CD4-positive, alpha-beta T cell treated with Interleukin-12 subunit alpha and Interleukin-12 subunit beta, for 1 hour (primary cell): Measurements from ENCODE around the gene NDUFS2.
"Not testable (repeated sequence)": the region's sequence is repeated elsewhere in the genome, so short reads cannot be mapped to it uniquely, and the experiment has no call there.

Experiments used
- DNase-seq: peaks from one replicate; pipeline ENCODE4 v3.0.0-alpha.2; 2020

The NDUFS2 gene

GRCh38 chr1:161222175-161223019, 20.2 kb downstream of the NDUFS2 start:
- no peak for DNase-seq

GRCh38 chr1:161223805-161224694, 21.9 kb downstream of the NDUFS2 start:
- no peak for DNase-seq

GRCh38 chr1:161224695-161225087, 22.5 kb downstream of the NDUFS2 start:
- not testable (repeated sequence) for DNase-seq

GRCh38 chr1:161225178-161225533, 23.0 kb downstream of the NDUFS2 start:
- DNase-seq = no peak

GRCh38 chr1:161225534-161226319, 23.6 kb downstream of the NDUFS2 start, which contains the start of gene TOMM40L:
Gene TOMM40L (plus strand): TSS chr1:161226060. CDS start chr1:161226490, 430 bp downstream.
- peak; percentile 96 for DNase-seq

GRCh38 chr1:161226320-161226711, 24.1 kb downstream of the NDUFS2 start:
- DNase-seq = no peak

GRCh38 chr1:161226759-161227158, 24.6 kb downstream of the NDUFS2 start:
- no peak for DNase-seq

GRCh38 chr1:161227196-161227871, 25.2 kb downstream of the NDUFS2 start:
- DNase-seq = peak; percentile 88

GRCh38 chr1:161228032-161228431, 25.9 kb downstream of the NDUFS2 start:
- DNase-seq = no peak

GRCh38 chr1:161229896-161230295, 27.7 kb downstream of the NDUFS2 start:
- DNase-seq = no peak

GRCh38 chr1:161230762-161231161, 28.6 kb downstream of the NDUFS2 start:
- no peak for DNase-seq

GRCh38 chr1:161233102-161233501, 30.9 kb downstream of the NDUFS2 start:
- no peak for DNase-seq

- no peak for DNase-seq
Measured at GRCh38 chr1:161235957-161236775, 34.0 kb downstream of the NDUFS2 start.

- DNase-seq = no peak
Measured at GRCh38 chr1:161238039-161238473, 35.9 kb downstream of the NDUFS2 start, which contains the start of gene NR1I3. Gene NR1I3 (minus strand): TSS chr1:161238203. CDS start chr1:161236565, 1,638 bp downstream.

- no peak for DNase-seq
Measured at GRCh38 chr1:161241682-161242081, 39.5 kb downstream of the NDUFS2 start.

GRCh38 chr1:161242313-161242712, 40.1 kb downstream of the NDUFS2 start:
- DNase-seq = no peak

- no peak for DNase-seq
Measured at GRCh38 chr1:161244888-161245287, 42.7 kb downstream of the NDUFS2 start.

GRCh38 chr1:161250100-161250499, 47.9 kb downstream of the NDUFS2 start:
- not testable (repeated sequence) for DNase-seq

- no peak for DNase-seq
Measured at GRCh38 chr1:161250829-161251228, 48.7 kb downstream of the NDUFS2 start.

GRCh38 chr1:161251579-161251978, 49.4 kb downstream of the NDUFS2 start:
- no peak for DNase-seq

- DNase-seq = not testable (repeated sequence)
Measured at GRCh38 chr1:161255302-161255701, 53.1 kb downstream of the NDUFS2 start.
